T1000 (cell line): ENCODE results near the gene NFATC1.

Experiments
- DNase-seq: peaks from one replicate; lab custom pipeline; 2025; ENCODE audit warnings: mixed read lengths; lab: John Stamatoyannopoulos, UW

The NFATC1 gene

GRCh38 chr18:79522451-79523205, 126.9 kb downstream of the NFATC1 start:
- DNase-seq, result no peak

GRCh38 chr18:79523206-79523735, 127.5 kb downstream of the NFATC1 start:
- DNase-seq, result no peak

DNA sequence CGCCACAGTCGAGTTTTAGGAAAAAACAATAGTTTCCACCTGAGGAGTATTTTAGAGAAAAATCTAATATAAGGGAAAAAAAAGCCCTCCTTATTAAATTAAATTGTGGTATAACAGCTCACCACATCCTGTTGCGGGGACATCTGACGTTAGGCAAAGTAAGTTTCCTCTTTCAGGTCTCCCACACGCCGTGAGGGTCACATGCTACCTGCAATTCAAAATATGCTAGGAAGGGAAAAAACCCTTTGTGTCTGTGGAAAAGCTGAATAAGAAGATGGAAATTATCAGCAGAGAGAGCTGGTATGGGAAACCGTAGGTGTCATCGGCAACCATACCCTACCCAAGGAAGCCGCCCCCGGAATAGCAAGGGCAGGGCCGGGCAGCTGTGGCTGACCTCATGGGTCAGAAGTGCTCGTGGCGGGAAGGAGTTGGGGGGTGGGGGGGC, 128.0 kb downstream of the NFATC1 start:
- DNase-seq, result no peak

DNA sequence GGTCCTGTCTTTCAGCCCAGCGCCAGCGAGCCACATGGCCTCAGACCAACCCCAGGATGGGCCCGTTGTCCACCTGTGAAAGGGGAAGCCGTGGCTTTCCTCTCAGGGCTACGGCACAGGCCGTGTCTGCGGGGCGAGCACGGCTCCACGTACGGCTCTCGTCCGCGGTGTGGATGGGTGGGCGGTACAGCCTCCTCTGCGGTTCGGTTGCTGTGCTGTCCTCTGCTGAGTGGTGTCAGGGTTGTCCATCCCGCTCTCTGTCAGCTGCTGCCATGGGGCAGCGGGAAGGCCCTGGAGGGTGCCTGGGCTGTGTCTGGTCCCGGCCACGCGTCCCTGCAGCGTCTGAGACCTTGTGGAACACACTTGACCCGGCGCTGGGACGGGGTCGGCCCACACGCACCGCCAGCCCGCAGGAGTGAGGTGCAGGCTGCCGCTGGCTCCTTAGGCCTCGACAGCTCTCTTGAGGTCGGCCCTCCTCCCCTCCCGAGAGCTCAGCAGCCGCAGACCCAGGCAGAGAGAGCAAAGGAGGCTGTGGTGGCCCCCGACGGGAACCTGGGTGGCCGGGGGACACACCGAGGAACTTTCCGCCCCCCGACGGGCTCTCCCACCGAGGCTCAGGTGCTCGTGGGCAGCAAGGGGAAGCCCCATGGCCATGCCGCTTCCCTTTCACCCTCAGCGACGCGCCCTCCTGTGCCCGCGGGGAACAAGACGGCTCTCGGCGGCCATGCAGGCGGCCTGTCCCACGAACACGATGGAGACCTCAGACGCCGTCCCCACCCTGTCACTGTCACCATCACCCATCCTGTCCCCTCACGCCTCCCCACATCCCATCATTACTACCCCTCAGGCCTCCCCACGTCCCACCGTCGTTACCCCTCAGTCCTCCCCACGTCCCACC, 128.7 kb downstream of the NFATC1 start:
- no peak for DNase-seq

DNA sequence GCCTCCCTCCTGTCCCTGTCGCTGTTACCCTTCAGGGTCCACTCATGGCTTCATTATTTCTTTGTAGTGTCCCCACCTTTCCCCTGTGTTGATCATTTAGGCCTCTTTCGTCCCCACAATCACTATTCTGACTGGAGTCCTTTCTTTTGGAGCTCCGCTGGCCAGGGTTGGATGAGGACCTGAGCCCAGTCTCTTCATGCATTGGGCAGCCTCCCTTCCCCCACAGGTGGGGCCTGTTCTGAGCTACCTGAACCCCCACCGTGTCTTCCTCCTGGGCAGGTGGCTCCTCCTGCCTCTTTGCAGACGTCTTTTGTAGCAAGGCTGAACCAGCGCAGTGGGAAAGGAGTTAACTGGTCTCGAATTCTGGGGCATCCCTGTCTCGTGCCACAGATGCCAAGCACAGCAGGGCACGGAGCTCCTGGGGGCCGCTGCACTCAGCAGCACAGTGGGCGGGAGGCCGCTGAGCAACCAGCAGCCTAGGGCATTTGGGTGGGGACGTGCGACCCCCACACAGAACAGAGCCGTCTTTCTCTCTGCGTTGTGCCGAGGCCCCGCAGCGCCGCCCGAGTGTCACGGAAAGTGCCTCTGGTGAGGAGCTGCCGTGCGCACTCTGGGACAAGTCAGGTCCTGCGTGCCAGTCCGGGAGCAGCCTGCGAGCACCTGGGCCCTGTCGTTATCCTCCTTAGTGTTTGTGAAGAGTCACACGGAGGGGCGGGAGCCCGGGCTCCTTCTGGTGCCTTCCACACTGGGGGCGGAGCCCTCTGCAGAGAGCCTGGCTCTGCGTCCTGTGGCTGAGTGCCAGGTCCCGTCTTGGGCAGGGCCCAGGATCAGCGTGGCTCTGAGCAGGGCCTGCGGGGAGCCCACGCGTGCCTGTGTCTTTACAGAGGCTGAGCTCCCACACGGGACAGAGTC, 130.1 kb downstream of the NFATC1 start:
- no peak for DNase-seq

DNA sequence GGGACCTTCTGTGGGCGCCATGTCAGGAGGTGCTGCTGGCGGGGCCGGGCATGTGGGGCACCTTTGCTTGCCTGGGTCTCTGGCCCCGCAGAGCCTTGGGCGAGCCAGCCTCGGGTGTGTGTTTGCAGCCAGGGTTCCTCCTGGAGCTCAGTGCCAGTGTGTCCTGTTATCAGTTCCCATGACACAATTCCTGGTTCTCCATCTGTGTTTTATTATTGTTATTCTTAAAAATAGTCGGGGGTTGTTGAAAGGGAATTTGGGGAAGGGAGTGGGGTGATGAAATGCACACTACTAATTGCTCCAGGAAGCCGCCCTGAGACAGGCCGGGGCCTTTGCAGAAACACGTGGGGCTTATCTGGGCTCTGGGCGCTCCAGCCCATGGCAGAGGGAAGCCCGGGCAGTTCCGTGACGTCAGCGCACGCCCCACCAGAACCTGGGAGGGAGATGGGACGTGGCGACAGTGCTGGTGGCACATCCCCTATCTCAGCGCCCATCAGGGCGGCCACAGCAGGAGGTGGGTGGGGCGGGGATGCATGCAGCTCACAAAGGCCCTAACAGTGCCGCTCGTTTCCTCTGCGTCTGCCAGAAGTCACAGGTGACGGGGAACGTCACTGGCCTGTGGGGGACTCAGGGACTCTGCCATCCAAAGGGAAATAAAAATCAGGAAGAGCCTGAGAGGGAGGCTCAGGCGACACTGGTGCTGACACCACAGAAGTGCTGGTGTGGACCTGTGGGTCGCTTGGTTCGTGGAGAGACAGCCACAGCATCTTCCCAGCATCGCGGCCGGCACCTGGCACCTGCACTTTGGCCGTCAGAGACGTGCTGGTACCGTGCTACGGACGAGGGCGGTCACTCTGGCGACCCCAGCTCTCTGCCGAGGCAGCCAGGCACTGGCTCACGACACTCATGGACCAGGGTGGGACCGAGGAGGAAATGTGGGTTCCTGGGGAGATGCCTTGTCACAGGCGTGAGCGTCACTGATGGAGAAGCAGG, 131.0 kb downstream of the NFATC1 start:
- no peak for DNase-seq

GRCh38 chr18:79527656-79528315, 132.1 kb downstream of the NFATC1 start:
- DNase-seq, result no peak

GRCh38 chr18:79528316-79528695, 132.6 kb downstream of the NFATC1 start:
- no peak for DNase-seq

GRCh38 chr18:79528846-79529245, 133.1 kb downstream of the NFATC1 start:
- no peak for DNase-seq

DNA sequence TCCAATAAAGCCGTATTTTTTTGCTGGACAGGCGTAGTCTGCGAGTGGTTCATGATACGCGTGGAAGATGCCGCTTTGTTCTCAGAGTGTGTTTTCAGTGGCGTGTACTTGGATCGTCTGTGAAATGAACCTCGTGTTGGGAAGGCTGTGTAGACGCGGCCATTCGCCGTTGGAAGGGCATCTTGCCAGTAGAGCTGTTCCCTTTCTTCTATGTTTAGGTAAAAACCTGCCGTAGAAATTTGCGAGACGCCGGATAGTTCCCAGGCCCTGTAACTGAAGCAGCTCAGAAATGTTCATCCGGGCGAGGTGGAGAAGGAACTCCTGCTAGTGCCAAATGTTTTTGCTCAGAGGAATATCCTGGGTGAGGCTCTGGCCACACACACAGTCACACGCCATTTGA, 133.6 kb downstream of the NFATC1 start:
- DNase-seq, result no peak

GRCh38 chr18:79529991-79530390, 134.3 kb downstream of the NFATC1 start:
- DNase-seq, result no peak

DNA sequence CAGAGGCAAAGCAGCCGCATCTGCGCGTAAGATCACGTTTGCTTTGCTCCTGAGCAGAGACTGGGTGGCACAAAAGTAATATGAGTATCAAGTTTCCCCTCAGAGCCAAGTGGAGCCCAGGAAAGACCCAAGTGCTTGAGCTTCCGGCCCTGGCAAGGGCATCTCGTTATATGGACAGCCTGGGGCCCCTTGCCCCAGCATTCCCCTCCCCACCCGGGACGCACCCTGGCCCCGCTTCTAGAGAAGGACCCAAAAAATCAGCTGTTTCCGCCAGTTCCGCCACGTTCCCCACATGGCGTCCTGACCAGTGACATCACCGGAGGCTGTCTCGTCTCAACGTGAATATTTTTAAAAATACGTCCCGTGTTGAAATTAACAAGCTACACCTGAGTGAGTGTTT, 135.1 kb downstream of the NFATC1 start:
- no peak for DNase-seq

DNA sequence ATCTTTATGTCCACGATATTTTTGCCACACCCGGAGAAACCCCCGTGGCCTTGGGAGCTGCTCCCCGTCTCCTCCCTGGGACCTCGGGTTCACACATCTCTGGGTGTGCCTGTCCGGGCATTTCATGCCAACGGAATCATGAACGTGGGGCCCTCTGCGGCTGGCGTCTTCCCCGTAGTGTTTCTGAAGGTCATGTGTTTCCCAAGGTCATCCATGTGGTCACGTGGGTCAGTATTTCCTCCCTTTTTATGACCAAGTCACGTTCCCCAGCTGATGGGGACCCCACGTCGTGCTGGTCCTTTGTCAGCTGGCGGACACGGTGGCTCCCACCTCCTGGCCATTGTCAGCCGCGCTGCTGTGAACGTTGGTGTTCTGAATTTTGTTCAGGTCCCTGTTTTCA, 135.7 kb downstream of the NFATC1 start:
- DNase-seq, result no peak

- DNase-seq, result no peak
Observed at GRCh38 chr18:79531926-79532312, 136.2 kb downstream of the NFATC1 start.

DNA sequence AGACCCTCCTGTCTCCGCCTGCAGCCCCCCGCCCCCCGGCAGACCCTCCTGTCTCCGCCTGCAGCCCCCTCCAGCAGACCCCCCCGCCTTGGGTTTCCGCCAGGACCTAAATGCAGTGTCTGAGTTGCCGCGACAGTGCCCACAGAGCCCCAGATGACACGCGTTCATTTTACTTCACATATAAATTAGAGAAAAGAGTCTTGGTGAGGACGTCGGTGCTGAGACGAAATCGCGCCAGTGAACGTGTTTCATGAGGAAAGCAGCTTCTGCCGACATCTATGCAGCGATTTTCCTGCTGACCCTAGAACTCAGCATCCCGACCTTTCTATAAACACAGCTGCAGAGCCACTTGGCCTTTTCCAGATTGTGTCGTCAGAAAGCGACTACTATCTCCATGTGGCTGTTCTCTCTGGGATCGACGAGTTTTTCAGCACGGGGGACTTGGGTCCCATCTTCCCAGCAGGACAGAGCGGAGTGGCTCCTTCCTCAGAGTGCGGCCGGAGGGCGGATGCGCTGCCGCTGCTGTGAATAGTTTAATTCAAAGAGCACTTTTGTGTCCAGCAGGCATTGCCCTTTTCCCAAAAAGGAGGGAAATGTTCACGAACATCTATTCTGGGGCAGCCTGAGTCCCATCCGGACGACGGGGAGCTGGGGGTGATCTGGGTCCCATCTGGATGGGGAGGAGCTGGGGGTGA, 136.7 kb downstream of the NFATC1 start:
- DNase-seq, result no peak

DNA sequence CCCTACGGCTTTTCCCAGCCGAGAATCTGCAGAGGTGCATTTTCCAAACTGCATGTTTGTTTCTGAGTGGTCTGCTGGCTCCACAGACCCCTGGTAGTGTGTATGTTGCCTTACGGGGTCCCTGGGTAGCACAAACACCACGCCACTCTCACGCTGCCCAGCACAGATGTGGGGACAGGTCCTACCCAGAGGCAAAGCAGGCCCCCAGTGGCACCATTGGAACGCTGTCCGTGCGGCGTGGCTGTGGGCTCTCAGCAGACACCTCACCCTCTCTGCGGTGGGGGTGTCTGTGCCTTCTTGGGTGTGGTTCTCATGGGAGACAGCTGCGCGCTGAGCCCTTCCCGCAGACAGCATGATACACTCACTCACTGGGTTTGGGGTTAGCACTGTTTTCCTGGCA, 137.4 kb downstream of the NFATC1 start:
- no peak for DNase-seq

DNA sequence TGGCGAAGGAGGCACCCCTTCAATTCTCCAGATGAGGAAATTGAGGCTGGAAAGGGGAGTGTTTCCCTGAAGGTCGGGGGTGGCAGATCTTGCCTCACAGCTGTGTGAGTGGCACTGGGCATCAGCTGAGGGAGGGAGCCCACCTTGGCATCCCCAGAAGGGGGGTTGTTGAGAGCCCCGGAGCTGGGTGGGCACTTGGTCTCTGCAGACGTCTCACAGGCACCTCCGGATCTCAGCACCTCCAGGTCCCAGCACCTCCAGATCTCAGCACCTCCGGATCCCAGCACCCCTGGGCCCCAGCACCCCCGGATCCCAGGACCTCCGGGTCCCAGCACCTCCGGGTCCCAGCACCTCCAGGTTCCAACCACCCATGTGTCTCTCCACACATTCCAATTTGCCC, 137.9 kb downstream of the NFATC1 start:
- no peak for DNase-seq

- no peak for DNase-seq
Observed at GRCh38 chr18:79534356-79534755, 138.6 kb downstream of the NFATC1 start.

DNA sequence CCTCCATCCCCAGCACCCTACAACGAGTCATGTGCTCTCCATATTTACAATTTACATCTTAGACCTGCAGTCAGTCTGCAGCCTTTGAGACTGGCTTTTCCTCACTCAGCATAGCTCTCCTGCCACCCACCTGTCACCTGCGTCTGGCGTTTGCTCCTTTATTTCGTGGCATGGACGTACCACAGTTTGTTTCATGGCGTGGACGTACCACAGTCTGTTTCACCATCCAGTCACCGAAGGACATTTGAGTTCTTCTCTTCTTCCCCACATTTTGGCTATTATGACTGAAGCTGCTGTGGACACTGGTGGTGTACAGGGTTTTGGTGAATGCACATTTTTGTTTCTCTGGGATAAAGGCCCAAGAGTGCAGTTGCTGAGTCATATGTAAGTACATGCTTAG, 142.0 kb downstream of the NFATC1 start:
- DNase-seq, result no peak

DNA sequence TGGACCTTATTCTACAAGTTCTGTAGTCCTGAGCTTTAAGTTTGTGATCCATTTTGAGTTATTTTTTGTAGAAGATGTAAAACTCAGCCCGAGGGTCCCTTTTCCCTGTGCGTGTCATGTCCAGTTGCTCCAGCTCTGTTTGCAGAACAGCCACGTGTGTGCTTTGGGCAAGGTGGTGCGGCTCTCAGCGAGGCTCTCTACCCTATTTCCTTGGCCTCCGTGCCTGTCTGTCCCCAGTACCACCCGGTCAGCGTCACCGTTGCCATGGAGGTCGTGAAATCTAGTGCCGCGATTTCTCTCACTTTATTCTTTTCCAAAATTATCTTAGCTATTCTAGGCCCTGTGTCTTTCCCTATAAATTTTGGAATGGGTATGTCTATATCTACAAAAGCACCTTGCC, 142.9 kb downstream of the NFATC1 start:
- DNase-seq, result no peak
